ENCODE data around the gene APOL2. TPM values are rescaled to one million over a fixed set of nuclear protein-coding genes. Genes with fewer than 3 reads are reported as not detected.

Gene APOL2
- total RNA-seq, 1 donor = 78.2 TPM

- TF ChIP-seq CTCF (IDR thresholded peaks at IDR 0.05; ENCODE audit: insufficient read depth, low read depth, low read length) = no peak
- no peak for DNase-seq (ENCODE audit: low read depth)
Measured at GRCh38 chr22:36223504-36223903, 15.8 kb downstream of the APOL2 start.

GRCh38 chr22:36222887-36223450, 16.4 kb downstream of the APOL2 start:
- DNase-seq (ENCODE audit: low read depth) = no peak
- no peak overlapping the region for H3K4me3 ChIP-seq (ENCODE audit: low read depth, low read length)
- TF ChIP-seq CTCF (IDR thresholded peaks at IDR 0.05; ENCODE audit: insufficient read depth, low read depth, low read length) = no peak

More at GRCh38 chr22:36223504-36223903, 15.8 kb downstream of the APOL2 start:
- no peak overlapping the region for H3K4me3 ChIP-seq (ENCODE audit: low read depth, low read length)

GRCh38 chr22:36221799-36222751, 17.3 kb downstream of the APOL2 start:
- H3K4me3 ChIP-seq (ENCODE audit: low read depth, low read length) = peak overlapping the region; percentile 15
- DNase-seq (ENCODE audit: low read depth) = no peak
- TF ChIP-seq CTCF (IDR thresholded peaks at IDR 0.05; ENCODE audit: insufficient read depth, low read depth, low read length) = peak; percentile 58

- DNase-seq (ENCODE audit: low read depth) = peak; percentile 85
- H3K4me3 ChIP-seq (ENCODE audit: low read depth, low read length) = no peak overlapping the region
- no peak for TF ChIP-seq CTCF (IDR thresholded peaks at IDR 0.05; ENCODE audit: insufficient read depth, low read depth, low read length)
Measured at GRCh38 chr22:36220451-36220921, 18.8 kb downstream of the APOL2 start.

- no peak for TF ChIP-seq CTCF (IDR thresholded peaks at IDR 0.05; ENCODE audit: insufficient read depth, low read depth, low read length)
- H3K4me3 ChIP-seq (ENCODE audit: low read depth, low read length) = no peak overlapping the region
- DNase-seq (ENCODE audit: low read depth) = no peak
Measured at GRCh38 chr22:36218648-36219193, 20.6 kb downstream of the APOL2 start.

GRCh38 chr22:36215981-36216380, 23.3 kb downstream of the APOL2 start:
- no peak for TF ChIP-seq CTCF (IDR thresholded peaks at IDR 0.05; ENCODE audit: insufficient read depth, low read depth, low read length)
- no peak overlapping the region for H3K4me3 ChIP-seq (ENCODE audit: low read depth, low read length)
- DNase-seq (ENCODE audit: low read depth) = no peak
